ENCODE results near the gene TMEM164.

The TMEM164 gene

GRCh38 chrX:110086916-110087484 is 84.1 kb downstream of the TMEM164 start:
- Histone ChIP-seq H3K4me3 (replicated peaks; ENCODE audit: insufficient read depth, low read length) (no peak overlapping the region), H3K27ac (replicated peaks) (peak overlapping the region; percentile 60), H3K27me3 (ENCODE audit: insufficient read depth, poor library complexity, severe bottlenecking) (no peaks in the 10 kb centered on the region)
- DNase-seq (ENCODE audit: low read depth in 1 of 2, low spot score in 1 of 2) = peak in 1 of 2 experiments; percentile 41
- TF ChIP-seq REST (IDR thresholded peaks at IDR 0.05; ENCODE audit: insufficient replicate concordance, low read depth) = no peak
- no peak for TF ChIP-seq POLR2AphosphoS5 (IDR thresholded peaks at IDR 0.05; ENCODE audit: low read depth)
- no peak for TF ChIP-seq CTCF (IDR thresholded peaks at IDR 0.05; ENCODE audit: insufficient read depth, low read length)
- TF ChIP-seq GABPA (IDR thresholded peaks at IDR 0.05; ENCODE audit: low read depth) = no peak
- TF ChIP-seq SPI1 (IDR thresholded peaks at IDR 0.05; ENCODE audit: borderline replicate concordance, low read depth) = no peak

- peak in 1 of 2 experiments; percentile 68 for DNase-seq (ENCODE audit: low read depth in 1 of 2, low spot score in 1 of 2)
- Histone ChIP-seq H3K27me3 (ENCODE audit: insufficient read depth, poor library complexity, severe bottlenecking) (no peaks in the 10 kb centered on the region), H3K27ac (replicated peaks) (peak overlapping the region; percentile 60), H3K4me3 (replicated peaks; ENCODE audit: insufficient read depth, low read length) (no peak overlapping the region)
- TF ChIP-seq SPI1 (IDR thresholded peaks at IDR 0.05; ENCODE audit: borderline replicate concordance, low read depth) (peak; percentile 29; the same call in 1 of the 2 replicates), GABPA (IDR thresholded peaks at IDR 0.05; ENCODE audit: low read depth) (no peak), CTCF (IDR thresholded peaks at IDR 0.05; ENCODE audit: insufficient read depth, low read length) (no peak), REST (IDR thresholded peaks at IDR 0.05; ENCODE audit: insufficient replicate concordance, low read depth) (no peak)
These were observed 84.8 kb downstream of the TMEM164 start for GRCh38 chrX:110087485-110088356.

GRCh38 chrX:110089656-110090403 is 86.9 kb downstream of the TMEM164 start:
- no peak overlapping the region; the same call in 1 of the 2 replicates for H3K27ac ChIP-seq (replicated peaks)
- H3K4me3 ChIP-seq (replicated peaks; ENCODE audit: insufficient read depth, low read length) = no peak overlapping the region
- peak in 1 of 2 experiments; percentile 79 for DNase-seq (ENCODE audit: low read depth in 1 of 2, low spot score in 1 of 2)
- TF ChIP-seq CTCF (IDR thresholded peaks at IDR 0.05; ENCODE audit: insufficient read depth, low read length) = no peak
- TF ChIP-seq POLR2AphosphoS5 (IDR thresholded peaks at IDR 0.05; ENCODE audit: low read depth) = 0 out of 2 replicates have a peak, but pooled peaks have one; percentile 42
- no peak for TF ChIP-seq REST (IDR thresholded peaks at IDR 0.05; ENCODE audit: insufficient replicate concordance, low read depth)
- peak; percentile 84 for TF ChIP-seq SPI1 (IDR thresholded peaks at IDR 0.05; ENCODE audit: borderline replicate concordance, low read depth)
- H3K27me3 ChIP-seq (ENCODE audit: insufficient read depth, poor library complexity, severe bottlenecking) = no peaks in the 10 kb centered on the region
